HG03354 (cell line): ENCODE data around the gene P2RY4.
"Not testable (repeated sequence)": the region's sequence is repeated elsewhere in the genome, so short reads cannot be mapped to it uniquely, and the experiment has no call there.

ENCODE experiments used
- ATAC-seq: cut with Tn5 transposase; IDR thresholded peaks from one replicate; pipeline ENCODE4 v1.9.1; 2021; ENCODE audit warnings: mild to moderate bottlenecking; ENCODE audit not compliant: unreplicated experiment, poor library complexity, severe bottlenecking

P2RY4 gene

GRCh38 chrX:70247252-70247651, 12.8 kb downstream of the P2RY4 start:
- no peak for ATAC-seq

GRCh38 chrX:70244881-70245280, 15.1 kb downstream of the P2RY4 start:
- no peak for ATAC-seq

- ATAC-seq = not testable (repeated sequence)
Measured at GRCh38 chrX:70243601-70244000, 16.4 kb downstream of the P2RY4 start.

GRCh38 chrX:70241501-70241900, 18.5 kb downstream of the P2RY4 start:
- no peak for ATAC-seq

- no peak for ATAC-seq
Measured at GRCh38 chrX:70240751-70241150, 19.3 kb downstream of the P2RY4 start.

- no peak for ATAC-seq
Measured at GRCh38 chrX:70234355-70234754, 25.6 kb downstream of the P2RY4 start, which contains the start of gene AWAT1. TSS of gene AWAT1 (plus strand) at chrX:70234655. CDS start at chrX:70234696, 41 bp downstream.

GRCh38 chrX:70231666-70232065, 28.3 kb downstream of the P2RY4 start:
- ATAC-seq = no peak

GRCh38 chrX:70226687-70227086, 33.3 kb downstream of the P2RY4 start:
- ATAC-seq = no peak

GRCh38 chrX:70226048-70226447, 34.0 kb downstream of the P2RY4 start:
- ATAC-seq = no peak

- no peak for ATAC-seq
Measured at GRCh38 chrX:70219938-70220764, 39.9 kb downstream of the P2RY4 start.

GRCh38 chrX:70209570-70209969, 50.4 kb downstream of the P2RY4 start:
- not testable (repeated sequence) for ATAC-seq

GRCh38 chrX:70208479-70208878, 51.5 kb downstream of the P2RY4 start:
- ATAC-seq = no peak
